NCI-H82 treated with DMSO at 0.1 percent for 48 hours (cell line): Measurements from ENCODE around the gene OSM.

Experiments used
- DNase-seq: peaks from one replicate; lab custom pipeline; 2025; ENCODE audit not compliant: unreplicated experiment; lab: John Stamatoyannopoulos, UW

Gene OSM

GRCh38 chr22:30212996-30213441, 53.6 kb downstream of the OSM start:
- no peak for DNase-seq
